H1 (cell line): ENCODE measurements around the gene ZBTB7A. TPM values are rescaled to one million over a fixed set of nuclear protein-coding genes. Genes with fewer than 3 reads are reported as not detected.

Source experiments
- CTCF ChIA-PET: fragments of 300-600 bp; sonication (Branson Sonifier 250); formaldehyde crosslinking; loops from one replicate; lab custom pipeline; 2021; ENCODE audit not compliant: partially characterized antibody; lab: Charles Lee
- POLR2A ChIA-PET: fragments of 300-600 bp; sonication (Branson Sonifier 250); formaldehyde crosslinking; loops from one replicate; lab custom pipeline; 2021; ENCODE audit warnings: inconsistent platforms; ENCODE audit not compliant: partially characterized antibody; lab: Charles Lee
- DNase-seq, 2 experiments: peaks; one replicate each; pipeline versions ENCODE4 v3.0.0 to v3.0.0-alpha.2; 2010 to 2022; ENCODE audit warnings: low spot score in 2 of 2, low read depth in 1 of 2, mixed read lengths in 1 of 2
- FAIRE-seq: peaks from 2 replicates; lab custom pipeline; 2011; peaks lifted over from hg19 to GRCh38; lab: Jason Lieb, UNC
- H2AFZ ChIP-seq: 2 replicates; pipeline ENCODE4 v1.8.1; 2012; ENCODE audit warnings: low read length, inconsistent platforms
- H2AK5ac ChIP-seq: 2 replicates; pipeline ENCODE4 v1.6.1; 2013; ENCODE audit warnings: low read depth, low read length
- H2BK120ac ChIP-seq: replicated peaks from 2 replicates; pipeline ENCODE3; 2013; ENCODE audit warnings: low read depth, low read length, inconsistent platforms
- H2BK12ac ChIP-seq: 2 replicates; pipeline ENCODE4 v1.6.1; 2013; ENCODE audit warnings: low read depth, low read length
- H2BK15ac ChIP-seq: 2 replicates; pipeline ENCODE4 v1.6.1; 2013; ENCODE audit warnings: low read length
- H2BK20ac ChIP-seq: 2 replicates; pipeline ENCODE4 v1.6.1; 2013; ENCODE audit warnings: low read length
- H2BK5ac ChIP-seq: 2 replicates; pipeline ENCODE4 v1.6.1; 2013; ENCODE audit warnings: low read depth, low read length
- H3K14ac ChIP-seq: 2 replicates; pipeline ENCODE4 v1.6.1; 2013; ENCODE audit warnings: inconsistent platforms; ENCODE audit not compliant: insufficient read length
- H3K18ac ChIP-seq: 2 replicates; pipeline ENCODE4 v1.6.1; 2013; ENCODE audit warnings: low read length; ENCODE audit errors: extremely low read depth
- H3K23ac ChIP-seq: 2 replicates; pipeline ENCODE4 v1.6.1; 2013; ENCODE audit warnings: inconsistent platforms; ENCODE audit not compliant: insufficient read length
- H3K23me2 ChIP-seq: 2 replicates; pipeline ENCODE4 v1.6.1; 2013; ENCODE audit warnings: low read depth, low read length
- H3K27ac ChIP-seq: 2 replicates; pipeline ENCODE4 v1.6.1; 2011; ENCODE audit warnings: low read depth, low read length, inconsistent platforms
- H3K27me3 ChIP-seq, 4 experiments: replicated peaks in 1 of 4; 1 replicate in 1 of 4; 2 replicates in 3 of 4; pipeline versions ENCODE4 v1.6.1 to v1.8.1; 2011 to 2013; ENCODE audit warnings: low read length in 3 of 4, mild to moderate bottlenecking in 3 of 4, inconsistent platforms in 2 of 4, mixed read lengths in 2 of 4, moderate library complexity in 1 of 4; ENCODE audit not compliant: control insufficient read depth in 3 of 4, insufficient read depth in 3 of 4; ENCODE audit errors: extremely low read depth in 1 of 4
- H3K36me3 ChIP-seq, 4 experiments: 2 replicates each; pipeline versions ENCODE4 v1.6.1 to v1.8.1; 2011 to 2013; ENCODE audit warnings: mild to moderate bottlenecking in 4 of 4, low read length in 3 of 4, moderate library complexity in 2 of 4, control low read depth in 1 of 4, inconsistent platforms in 1 of 4; ENCODE audit not compliant: insufficient read depth in 4 of 4, control insufficient read depth in 2 of 4
- H3K4ac ChIP-seq: replicated peaks from 2 replicates; pipeline ENCODE3; 2013; ENCODE audit warnings: low read length, low read depth, mixed read lengths, inconsistent platforms; ENCODE audit not compliant: insufficient read length
- H3K4me1 ChIP-seq, 4 experiments: replicated peaks in 1 of 4; 1 replicate in 1 of 4; 2 replicates in 3 of 4; pipeline versions ENCODE4 v1.6.1 to v1.8.1; 2011 to 2013; ENCODE audit warnings: low read length in 3 of 4, inconsistent platforms in 2 of 4, mixed read lengths in 1 of 4; ENCODE audit not compliant: insufficient read depth in 4 of 4, control insufficient read depth in 3 of 4
- H3K4me2 ChIP-seq, 2 experiments: 2 replicates each; pipeline versions ENCODE4 v1.6.1 to v1.8.1; 2011 to 2013; ENCODE audit warnings: low read depth in 2 of 2, low read length in 2 of 2, control low read depth in 1 of 2, inconsistent platforms in 1 of 2, mild to moderate bottlenecking in 1 of 2; ENCODE audit not compliant: insufficient read depth in 1 of 2
- H3K4me3 ChIP-seq, 4 experiments: fragments of 200-600, 300-600 bp in 1 of 4; sonication (generic), shearing (Covaris generic), sonication (Bioruptor Twin) in 1 of 4; 2 replicates each; pipeline versions ENCODE4 v1.5.1 to v1.8.1; 2011 to 2016; ENCODE audit warnings: low read length in 4 of 4, low read depth in 3 of 4, control low read depth in 2 of 4, inconsistent platforms in 2 of 4, mild to moderate bottlenecking in 2 of 4, mixed read lengths in 1 of 4, moderate library complexity in 1 of 4; ENCODE audit not compliant: insufficient read depth in 2 of 4; ENCODE audit errors: extremely low read depth in 1 of 4
- H3K56ac ChIP-seq: replicated peaks from 2 replicates; pipeline ENCODE3; 2013; ENCODE audit warnings: low read depth, mild to moderate bottlenecking, mixed read lengths, low read length, inconsistent platforms; ENCODE audit not compliant: insufficient read length
- H3K79me1 ChIP-seq: 2 replicates; pipeline ENCODE4 v1.6.1; 2013; ENCODE audit warnings: low read depth, low read length, control low read depth
- H3K79me2 ChIP-seq, 2 experiments: 2 replicates each; pipeline versions ENCODE4 v1.6.1 to v1.8.1; 2012 to 2013; ENCODE audit warnings: low read length in 2 of 2, mild to moderate bottlenecking in 2 of 2, inconsistent platforms in 1 of 2; ENCODE audit not compliant: insufficient read depth in 2 of 2, control insufficient read depth in 1 of 2
- H3K9ac ChIP-seq, 4 experiments: replicated peaks in 1 of 4; 1 replicate in 1 of 4; 2 replicates in 3 of 4; pipeline versions ENCODE4 v1.6.1 to v1.8.1; 2011 to 2013; ENCODE audit warnings: low read depth in 3 of 4, low read length in 3 of 4, control low read depth in 2 of 4, mild to moderate bottlenecking in 2 of 4, moderate library complexity in 2 of 4, inconsistent platforms in 1 of 4; ENCODE audit errors: extremely low read depth in 1 of 4
- H3K9me3 ChIP-seq, 2 experiments: 2 replicates each; pipeline versions ENCODE4 v1.6.1 to v1.8.1; 2012 to 2013; ENCODE audit warnings: mild to moderate bottlenecking in 2 of 2, moderate library complexity in 2 of 2, control low read depth in 1 of 2, inconsistent platforms in 1 of 2, low read depth in 1 of 2, low read length in 1 of 2, mixed read lengths in 1 of 2; ENCODE audit not compliant: insufficient read depth in 2 of 2
- H4K20me1 ChIP-seq, 2 experiments: replicated peaks in 1 of 2; 2 replicates each; pipeline versions ENCODE3 to v1.8.1; 2011 to 2013; ENCODE audit warnings: inconsistent platforms in 2 of 2, low read length in 2 of 2, mild to moderate bottlenecking in 1 of 2; ENCODE audit not compliant: insufficient read depth in 2 of 2, control insufficient read depth in 1 of 2
- H4K5ac ChIP-seq: 2 replicates; pipeline ENCODE4 v1.6.1; 2013; ENCODE audit warnings: low read length, low read depth, mixed read lengths, inconsistent platforms; ENCODE audit not compliant: insufficient read length
- H4K8ac ChIP-seq: 2 replicates; pipeline ENCODE4 v1.8.0; 2013; ENCODE audit warnings: mild to moderate bottlenecking, moderate library complexity, low read length, inconsistent platforms; ENCODE audit not compliant: insufficient read depth; ENCODE audit errors: extremely low read depth
- H4K91ac ChIP-seq: replicated peaks from 2 replicates; pipeline ENCODE3; 2013; ENCODE audit warnings: low read length, mixed read lengths, inconsistent platforms; ENCODE audit not compliant: insufficient read length
- BRCA1 ChIP-seq: IDR thresholded peaks from 2 replicates; pipeline ENCODE4 v1.6.1; 2012; ENCODE audit warnings: low read depth, low read length, improper control_type of control experiment
- CBX5 ChIP-seq: fragments of 300-800, 300-1000 bp; sonication (generic); IDR thresholded peaks from 2 replicates; pipeline ENCODE4 v1.7.1; 2016; ENCODE audit warnings: antibody characterized with exemption, low read length, low read depth
- CHD1 ChIP-seq: IDR thresholded peaks from 2 replicates; pipeline ENCODE4 v1.6.1; 2012; ENCODE audit warnings: low read depth, low read length, improper control_type of control experiment
- CHD2 ChIP-seq: IDR thresholded peaks from 2 replicates; pipeline ENCODE4 v1.6.1; 2012; ENCODE audit warnings: low read length, improper control_type of control experiment
- HDAC6 ChIP-seq: IDR thresholded peaks from one replicate; pipeline ENCODE4 v1.7.1; 2012; ENCODE audit warnings: low read depth, mild to moderate bottlenecking, inconsistent platforms, low read length, moderate library complexity
- MAFK ChIP-seq: IDR thresholded peaks from 2 replicates; pipeline ENCODE4 v1.6.1; 2012; ENCODE audit warnings: low read depth, mild to moderate bottlenecking, improper control_type of control experiment, low read length
- RAD21 ChIP-seq, 2 experiments: IDR thresholded peaks in 1 of 2; conservative IDR thresholded peaks in 1 of 2; 2 replicates each; pipeline ENCODE4 v1.6.1; 2011; ENCODE audit warnings: low read depth in 2 of 2, low read length in 2 of 2, improper control_type of control experiment in 1 of 2, inconsistent platforms in 1 of 2, mild to moderate bottlenecking in 1 of 2, moderate library complexity in 1 of 2
- SP4 ChIP-seq: IDR thresholded peaks from 2 replicates; pipeline ENCODE4 v1.6.1; 2012; ENCODE audit warnings: low read length, inconsistent platforms
- WGBS, 2 experiments: shearing (Covaris generic) in 1 of 2; methylation state at CpG; one replicate each; pipeline versions ENCODE4 v1.1.6 to v1.1.7; 2013 to 2015; ENCODE audit warnings: low lambda C conversion rate in 2 of 2, mixed read lengths in 2 of 2, inconsistent platforms in 1 of 2, low coverage in 1 of 2, missing lambda C conversion rate in 1 of 2; ENCODE audit not compliant: insufficient replicate concordance in 2 of 2, insufficient coverage in 1 of 2, insufficient read length in 1 of 2; ENCODE audit errors: extremely low coverage in 1 of 2, missing lambda C conversion rate in 1 of 2; 5-methylcytosine and 5-hydroxymethylcytosine counted together
- polyA plus RNA-seq, 7 experiments: library from polyadenylated mRNA; depleted of rRNA in 3 of 7; stranded (reverse) in 5 of 7; unstranded in 2 of 7; fragments of >200 nt in 5 of 7; fragments of 200-250 nt in 2 of 7; gene quantifications; 1 replicate in 5 of 7; 2 replicates in 1 of 7; 4 replicates in 1 of 7; pipeline versions ENCODE4 v1.2.1 to v1.2.3, GENCODE V29; 2011 to 2013; ENCODE audit warnings: missing spikeins in 2 of 7, mixed read lengths in 2 of 7
- total RNA-seq: library from RNA; stranded (reverse); fragmentation: NEBNext Ultra II Directional; extraction: Animal tissue kit (Norgen Biotek cat#: 25700); gene quantifications from 2 replicates; pipeline ENCODE4 v1.2.1, GENCODE V29; 2021
- TF ChIP-seq, protein P1 (sequence below), 3 experiments: IDR thresholded peaks; 1 replicate in 2 of 3; 2 replicates in 1 of 3; pipeline versions ENCODE4 v1.5.1 to v1.6.1; 2011; ENCODE audit warnings: low read length in 3 of 3, mild to moderate bottlenecking in 3 of 3, inconsistent platforms in 2 of 3, low read depth in 1 of 3, moderate library complexity in 1 of 3; ENCODE audit not compliant: insufficient read depth in 1 of 3; ENCODE audit errors: control extremely low read depth in 1 of 3

The ZBTB7A gene
- total and polyA plus RNA-seq, 2 of the 8 experiments (the other 6 are each of a cell fraction or from before 2014, with no cell fraction given), result 5.6 to 17.8 TPM

DNA sequence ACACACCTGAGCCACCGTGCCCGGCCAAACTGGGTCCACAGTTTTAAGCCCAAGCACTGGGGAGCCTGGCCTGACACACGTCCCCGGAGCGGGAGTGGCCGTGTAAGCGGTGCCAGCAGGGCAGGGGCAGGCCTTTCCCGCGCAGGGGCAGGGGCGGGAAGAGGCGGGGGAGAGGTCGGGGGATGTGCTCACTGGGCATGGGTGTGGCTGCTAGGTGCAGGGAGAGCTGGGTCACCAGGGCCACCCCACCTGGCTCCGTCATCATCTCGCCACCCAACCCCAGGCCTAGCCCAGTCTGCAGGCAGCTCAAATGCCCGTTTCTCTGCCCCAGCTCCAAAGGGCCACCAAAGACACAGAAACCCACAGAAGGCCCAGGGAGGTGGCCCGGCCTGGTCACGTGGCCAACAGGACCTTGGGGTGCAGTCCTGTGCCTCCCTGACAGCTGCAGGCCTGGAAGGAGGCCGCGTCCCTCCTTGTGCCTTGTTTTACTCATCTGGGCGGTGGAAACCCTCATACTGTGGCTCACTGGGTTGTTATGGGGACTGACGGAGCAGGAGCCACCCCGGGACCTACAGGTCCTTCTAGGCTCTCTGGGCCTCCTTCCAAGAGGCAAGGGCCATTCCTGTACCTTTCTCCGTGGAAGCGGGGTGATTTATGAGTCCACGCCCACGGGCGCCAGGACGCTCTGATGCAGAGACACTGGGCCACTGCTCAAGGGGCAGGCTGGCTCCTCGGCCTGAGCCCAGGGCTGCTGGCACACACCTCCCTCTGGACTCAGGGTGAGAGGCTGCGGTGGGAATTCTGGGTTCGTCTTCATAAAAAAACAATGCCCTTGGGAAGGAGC is 29.6 kb upstream of the ZBTB7A start:
- H3K14ac ChIP-seq, result no peak overlapping the region
- H2AK5ac ChIP-seq, result no peak overlapping the region
- no peak overlapping the region for H2BK12ac ChIP-seq
- H2BK120ac ChIP-seq, result no peak overlapping the region
- no peaks in the 10 kb centered on the region for H3K27me3 ChIP-seq
- DNase-seq, result no peak
- 89% methylated on average over 23 of the region's 31 CpGs; no CpG with 5 or more reads in 1 of the 2 experiments for WGBS, 2 experiments
- H3K9me3 ChIP-seq, result no peaks in the 10 kb centered on the region
- H2BK15ac ChIP-seq, result no peak overlapping the region
- H3K23ac ChIP-seq, result no peak overlapping the region
- H4K91ac ChIP-seq, result no peak overlapping the region
- no peak overlapping the region for H3K4me3 ChIP-seq
- H4K20me1 ChIP-seq, result peaks cover 4 to 8% of the 10 kb centered on the region in 2 experiments
- no peak for FAIRE-seq
- POLR2A ChIA-PET, result interaction anchor here (0.8 to 3.2 kb wide), 4 partner anchors 11 to 22 kb away, joined by 3 to 14 read pairs (median 6); no protein-coding TSS in a partner anchor
- no peak overlapping the region; the same call in 1 of the 2 replicates for H3K27ac ChIP-seq
- no peaks in the 10 kb centered on the region for H3K23me2 ChIP-seq
- no peak overlapping the region for H3K4me2 ChIP-seq
- H2BK5ac ChIP-seq, result no peak overlapping the region
- no peak overlapping the region for H3K4ac ChIP-seq
- peaks cover 6 to 50% (median 25%) of the 10 kb centered on the region in 4 experiments; a peak in 7 of 8 replicates for H3K36me3 ChIP-seq
- H3K4me1 ChIP-seq, result no peaks in the 10 kb centered on the region
- H4K5ac ChIP-seq, result no peak overlapping the region
- no peak overlapping the region for H2AFZ ChIP-seq
- no peak overlapping the region for H3K18ac ChIP-seq
- H3K79me2 ChIP-seq, result no peaks in the 10 kb centered on the region
- H3K79me1 ChIP-seq, result no peaks in the 10 kb centered on the region
- H2BK20ac ChIP-seq, result no peak overlapping the region
- CTCF ChIA-PET, result interaction anchor here (0.9 to 3.4 kb wide), 2 partner anchors 27 to 43 kb away, joined by 3 to 15 read pairs; no protein-coding TSS in a partner anchor
- peak overlapping the region; percentile 35; the same call in 1 of the 2 replicates for H4K8ac ChIP-seq
- no peak overlapping the region for H3K9ac ChIP-seq
- H3K56ac ChIP-seq, result no peak overlapping the region
- TF ChIP-seq CHD2 (no peak), SP4 (no peak), MAFK (no peak), HDAC6 (no peak), CBX5 (no peak), CHD1 (no peak), BRCA1 (no peak), RAD21 (IDR thresholded peaks at IDR 0.05 in 1 of 2, conservative IDR thresholded peaks at IDR 0.05 in 1 of 2; ENCODE audit: low read depth in 2 of 2, low read length in 2 of 2) (no peak)
- TF ChIP-seq, protein P1, sequence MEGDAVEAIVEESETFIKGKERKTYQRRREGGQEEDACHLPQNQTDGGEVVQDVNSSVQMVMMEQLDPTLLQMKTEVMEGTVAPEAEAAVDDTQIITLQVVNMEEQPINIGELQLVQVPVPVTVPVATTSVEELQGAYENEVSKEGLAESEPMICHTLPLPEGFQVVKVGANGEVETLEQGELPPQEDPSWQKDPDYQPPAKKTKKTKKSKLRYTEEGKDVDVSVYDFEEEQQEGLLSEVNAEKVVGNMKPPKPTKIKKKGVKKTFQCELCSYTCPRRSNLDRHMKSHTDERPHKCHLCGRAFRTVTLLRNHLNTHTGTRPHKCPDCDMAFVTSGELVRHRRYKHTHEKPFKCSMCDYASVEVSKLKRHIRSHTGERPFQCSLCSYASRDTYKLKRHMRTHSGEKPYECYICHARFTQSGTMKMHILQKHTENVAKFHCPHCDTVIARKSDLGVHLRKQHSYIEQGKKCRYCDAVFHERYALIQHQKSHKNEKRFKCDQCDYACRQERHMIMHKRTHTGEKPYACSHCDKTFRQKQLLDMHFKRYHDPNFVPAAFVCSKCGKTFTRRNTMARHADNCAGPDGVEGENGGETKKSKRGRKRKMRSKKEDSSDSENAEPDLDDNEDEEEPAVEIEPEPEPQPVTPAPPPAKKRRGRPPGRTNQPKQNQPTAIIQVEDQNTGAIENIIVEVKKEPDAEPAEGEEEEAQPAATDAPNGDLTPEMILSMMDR (IDR thresholded peaks at IDR 0.05; ENCODE audit: control extremely low read depth in 1 of 3, insufficient read depth in 1 of 3, low read depth in 1 of 3, low read length in 3 of 3), result no peak
